Activated naive CD8-positive, alpha-beta T cell treated with anti-CD3 and anti-CD28 coated beads, Interleukin-2, amount 10 ng/mL, durations not matched to agents 7 days and 5 days (primary cell): ENCODE measurements around the gene SFI1. TPM values are rescaled to one million over a fixed set of nuclear protein-coding genes. Genes with fewer than 3 reads are reported as not detected.

Experiments
- ATAC-seq: fragments of 150-1000 bp; cut with Tn5 transposase; one replicate; pipeline ENCODE4 v1.10.0; 2021; ENCODE audit warnings: low read depth, moderate library complexity
- POLR2A ChIA-PET: fragments of 350-600 bp; sonication (Branson Sonifier 250); formaldehyde crosslinking; loops from one replicate; lab custom pipeline; 2021; ENCODE audit warnings: antibody characterized with exemption; lab: Charles Lee
- DNase-seq: peaks from one replicate; pipeline ENCODE4 v3.0.0; 2021
- H3K27ac Mint-ChIP-seq: one replicate; pipeline ENCODE4 v1.8.0; 2022; ENCODE audit warnings: mild to moderate bottlenecking, mixed read lengths
- H3K27me3 Mint-ChIP-seq: one replicate; pipeline ENCODE4 v1.8.0; 2022; ENCODE audit warnings: mild to moderate bottlenecking, moderate library complexity, mixed read lengths
- H3K36me3 Mint-ChIP-seq: one replicate; pipeline ENCODE4 v1.8.0; 2021; ENCODE audit warnings: mild to moderate bottlenecking, mixed read lengths
- H3K4me1 Mint-ChIP-seq: one replicate; pipeline ENCODE4 v1.8.0; 2021; ENCODE audit warnings: mixed read lengths
- H3K4me3 Mint-ChIP-seq: one replicate; pipeline ENCODE4 v1.8.0; 2022; ENCODE audit warnings: mild to moderate bottlenecking, moderate library complexity, mixed read lengths
- H3K9me3 Mint-ChIP-seq: one replicate; pipeline ENCODE4 v1.8.0; 2021; ENCODE audit warnings: mixed read lengths
- total RNA-seq, 2 experiments: library from RNA; stranded (reverse); gene quantifications; one replicate each; pipeline ENCODE4 v1.2.3, GENCODE V29; 2021

Gene SFI1
- total RNA-seq, 2 experiments from 2014 or later, result 209 to 210 TPM

GRCh38 chr22:31622980-31623379 lies 126.6 kb downstream of the SFI1 start:
- no peaks in the 10 kb centered on the region for H3K27me3 Mint-ChIP-seq
- H3K9me3 Mint-ChIP-seq, result no peaks in the 10 kb centered on the region
- peak overlapping the region; percentile 21 for H3K27ac Mint-ChIP-seq
- H3K36me3 Mint-ChIP-seq, result peaks cover 3% of the 10 kb centered on the region
- ATAC-seq (no peak), DNase-seq (no peak)
- peaks cover 10% of the 10 kb centered on the region for H3K4me1 Mint-ChIP-seq
- no peak overlapping the region for H3K4me3 Mint-ChIP-seq
- POLR2A ChIA-PET, result no interaction called here

DNA sequence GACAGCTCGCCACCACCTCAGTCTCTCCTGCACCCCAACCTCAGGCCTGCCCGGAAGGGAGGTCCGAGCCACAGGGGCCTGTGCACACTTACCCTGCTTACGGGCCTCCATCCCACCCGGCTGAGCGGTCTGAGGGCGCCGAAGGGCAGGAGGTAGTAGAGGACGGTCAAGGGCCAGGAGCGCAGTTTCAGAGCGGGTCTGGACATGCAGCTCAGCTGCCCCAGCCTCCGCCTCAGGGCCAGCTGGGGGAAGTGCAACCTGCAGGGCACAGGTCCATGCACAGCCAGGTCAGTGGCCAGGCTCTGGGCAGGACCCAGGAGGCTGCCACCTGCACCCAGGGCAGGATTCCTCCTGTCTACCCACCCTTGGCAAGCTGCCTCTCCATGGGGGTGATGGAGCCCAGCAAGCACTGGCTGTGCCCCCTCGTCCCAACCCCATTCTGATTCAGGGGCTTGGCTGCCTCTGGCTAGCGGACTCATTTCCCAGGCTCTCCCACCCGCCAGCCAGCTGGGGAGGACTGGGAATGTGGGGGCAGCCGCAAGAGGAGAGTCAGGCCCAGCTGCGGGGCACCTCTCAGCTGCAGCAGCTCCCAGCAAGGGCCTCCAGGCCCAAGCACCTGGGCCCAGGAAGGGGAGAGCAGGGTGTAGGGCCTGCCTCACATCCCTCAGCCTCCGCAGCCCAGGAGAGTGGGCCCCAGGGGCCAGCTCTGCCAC lies 127.4 kb downstream of the SFI1 start:
- H3K27me3 Mint-ChIP-seq, result no peaks in the 10 kb centered on the region
- DNase-seq (no peak), ATAC-seq (no peak)
- POLR2A ChIA-PET, result no interaction called here
- H3K36me3 Mint-ChIP-seq, result peaks cover 3% of the 10 kb centered on the region
- no peak overlapping the region for H3K27ac Mint-ChIP-seq
- H3K9me3 Mint-ChIP-seq, result no peaks in the 10 kb centered on the region
- H3K4me3 Mint-ChIP-seq, result no peak overlapping the region
- peaks cover 14% of the 10 kb centered on the region for H3K4me1 Mint-ChIP-seq

DNA sequence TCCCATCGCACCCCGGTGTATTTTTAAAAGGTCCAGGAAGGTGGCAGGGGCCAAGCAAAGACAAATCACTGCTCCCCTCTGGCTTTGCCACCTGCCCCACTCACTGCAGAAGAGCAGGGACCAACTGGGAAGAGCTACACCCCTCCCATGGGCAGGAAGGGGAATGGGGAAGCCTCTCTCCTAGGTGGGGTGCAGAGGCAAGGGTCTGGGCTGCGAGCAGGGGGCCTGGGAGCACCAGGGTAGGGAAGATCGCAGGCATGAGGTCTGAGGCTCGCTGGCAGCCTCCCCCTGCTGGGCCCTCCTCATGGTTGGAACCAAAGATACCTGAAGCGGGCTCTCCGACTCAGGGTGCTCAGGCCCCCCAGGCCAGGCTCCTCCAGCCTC lies 128.9 kb downstream of the SFI1 start:
- no peak for ATAC-seq
- DNase-seq, result no peak
- H3K27ac Mint-ChIP-seq, result no peak overlapping the region
- no peaks in the 10 kb centered on the region for H3K27me3 Mint-ChIP-seq
- no peak overlapping the region for H3K4me3 Mint-ChIP-seq
- peaks cover 22% of the 10 kb centered on the region for H3K4me1 Mint-ChIP-seq
- POLR2A ChIA-PET, result no interaction called here
- H3K9me3 Mint-ChIP-seq, result no peaks in the 10 kb centered on the region
- peaks cover 5% of the 10 kb centered on the region for H3K36me3 Mint-ChIP-seq

DNA sequence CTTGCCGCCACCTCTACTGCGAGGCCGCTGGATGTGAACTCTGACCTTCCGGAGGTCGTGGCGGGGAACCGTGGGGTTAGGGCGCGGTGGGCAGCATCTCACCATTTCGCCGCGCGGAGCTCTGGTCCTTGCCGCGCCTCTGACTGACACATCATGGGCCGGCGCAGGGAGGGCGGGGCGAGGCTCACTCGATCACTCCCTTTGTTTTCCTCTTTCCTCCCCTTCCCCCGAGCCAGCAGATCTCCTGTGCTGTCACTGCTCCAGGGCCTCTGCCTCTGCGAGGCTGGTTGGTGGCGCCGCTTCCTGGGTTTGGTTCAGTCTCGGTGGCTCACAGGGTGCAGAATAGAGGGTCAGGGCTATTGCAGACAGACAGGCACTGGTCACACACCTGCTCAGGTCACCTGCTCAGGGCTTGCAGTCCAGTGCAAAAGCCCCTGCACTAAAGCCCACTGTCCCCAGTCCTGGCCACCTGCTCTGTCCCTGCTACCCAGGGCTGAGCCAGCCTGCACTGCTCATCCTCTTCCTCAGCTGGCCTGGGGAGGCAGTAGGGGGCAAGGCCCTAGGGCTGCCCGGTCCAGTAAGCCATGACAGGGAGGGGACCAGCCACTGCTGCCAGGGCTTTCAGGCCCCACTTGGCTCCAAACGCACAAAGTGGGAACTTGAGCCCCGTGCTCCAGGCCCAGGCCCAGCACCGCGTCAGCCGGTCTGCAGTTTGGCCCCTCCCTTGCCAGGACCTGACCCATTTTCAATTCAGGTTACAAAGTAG lies 129.5 kb downstream of the SFI1 start:
- H3K27ac Mint-ChIP-seq, result peak overlapping the region; percentile 73
- POLR2A ChIA-PET, result no interaction called here
- no peaks in the 10 kb centered on the region for H3K9me3 Mint-ChIP-seq
- peaks cover 22% of the 10 kb centered on the region for H3K4me1 Mint-ChIP-seq
- H3K36me3 Mint-ChIP-seq, result peaks cover 5% of the 10 kb centered on the region
- H3K27me3 Mint-ChIP-seq, result no peaks in the 10 kb centered on the region
- no peak for ATAC-seq
- DNase-seq, result no peak
- H3K4me3 Mint-ChIP-seq, result no peak overlapping the region

DNA sequence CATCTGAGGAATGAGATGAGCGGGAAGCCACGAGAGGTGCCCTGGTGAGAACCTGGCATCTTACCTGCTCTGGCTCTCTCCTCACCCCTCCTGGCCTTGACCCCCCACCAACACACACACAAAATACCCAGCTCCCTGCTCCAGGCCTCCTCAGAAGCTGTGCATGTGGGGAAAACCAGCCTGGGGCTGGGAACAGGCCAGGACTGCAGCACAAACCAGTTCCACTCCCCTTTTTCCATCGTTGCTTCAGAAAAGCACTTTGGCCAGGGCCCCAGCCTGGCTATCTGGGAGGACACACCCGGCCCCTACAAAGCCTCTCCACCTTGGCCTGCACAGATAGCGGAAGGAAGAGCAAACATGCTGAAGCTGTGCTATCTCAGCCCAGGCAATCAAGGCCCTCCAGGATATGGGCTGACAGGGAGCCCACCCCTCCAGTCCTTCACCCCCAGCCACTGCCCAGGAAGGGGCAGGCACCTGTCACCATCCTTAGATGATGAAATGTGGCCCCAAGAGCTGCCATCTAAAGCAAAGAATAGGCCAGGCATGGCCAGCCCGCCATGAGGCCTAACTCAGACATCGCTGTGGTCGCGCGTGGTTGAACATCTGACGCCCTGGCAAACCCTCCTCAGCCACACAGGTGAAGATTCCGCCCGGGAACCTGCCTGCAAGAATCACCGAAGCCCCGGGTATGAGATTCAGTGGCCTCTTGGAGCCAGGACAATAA lies 130.3 kb downstream of the SFI1 start:
- Mint-ChIP-seq H3K27ac (peak overlapping the region; percentile 48), H3K4me3 (no peak overlapping the region), H3K27me3 (no peaks in the 10 kb centered on the region), H3K4me1 (peaks cover 28% of the 10 kb centered on the region), H3K9me3 (no peaks in the 10 kb centered on the region), H3K36me3 (peaks cover 5% of the 10 kb centered on the region)
- POLR2A ChIA-PET, result no interaction called here
- ATAC-seq (no peak), DNase-seq (no peak)

- Mint-ChIP-seq H3K4me3 (no peak overlapping the region), H3K27me3 (no peaks in the 10 kb centered on the region), H3K27ac (peak overlapping the region; percentile 48), H3K9me3 (no peaks in the 10 kb centered on the region), H3K36me3 (peaks cover 5% of the 10 kb centered on the region), H3K4me1 (peaks cover 29% of the 10 kb centered on the region)
- ATAC-seq (no peak), DNase-seq (no peak)
- POLR2A ChIA-PET, result no interaction called here
These were observed 130.9 kb downstream of the SFI1 start for GRCh38 chr22:31627223-31627731.

- Mint-ChIP-seq H3K9me3 (no peaks in the 10 kb centered on the region), H3K4me1 (peaks cover 30% of the 10 kb centered on the region), H3K4me3 (no peak overlapping the region), H3K27me3 (no peaks in the 10 kb centered on the region), H3K27ac (peak overlapping the region; percentile 77), H3K36me3 (peaks cover 5% of the 10 kb centered on the region)
- ATAC-seq (no peak), DNase-seq (no peak)
- POLR2A ChIA-PET, result no interaction called here
These were observed 132.0 kb downstream of the SFI1 start for GRCh38 chr22:31628362-31628761.

DNA sequence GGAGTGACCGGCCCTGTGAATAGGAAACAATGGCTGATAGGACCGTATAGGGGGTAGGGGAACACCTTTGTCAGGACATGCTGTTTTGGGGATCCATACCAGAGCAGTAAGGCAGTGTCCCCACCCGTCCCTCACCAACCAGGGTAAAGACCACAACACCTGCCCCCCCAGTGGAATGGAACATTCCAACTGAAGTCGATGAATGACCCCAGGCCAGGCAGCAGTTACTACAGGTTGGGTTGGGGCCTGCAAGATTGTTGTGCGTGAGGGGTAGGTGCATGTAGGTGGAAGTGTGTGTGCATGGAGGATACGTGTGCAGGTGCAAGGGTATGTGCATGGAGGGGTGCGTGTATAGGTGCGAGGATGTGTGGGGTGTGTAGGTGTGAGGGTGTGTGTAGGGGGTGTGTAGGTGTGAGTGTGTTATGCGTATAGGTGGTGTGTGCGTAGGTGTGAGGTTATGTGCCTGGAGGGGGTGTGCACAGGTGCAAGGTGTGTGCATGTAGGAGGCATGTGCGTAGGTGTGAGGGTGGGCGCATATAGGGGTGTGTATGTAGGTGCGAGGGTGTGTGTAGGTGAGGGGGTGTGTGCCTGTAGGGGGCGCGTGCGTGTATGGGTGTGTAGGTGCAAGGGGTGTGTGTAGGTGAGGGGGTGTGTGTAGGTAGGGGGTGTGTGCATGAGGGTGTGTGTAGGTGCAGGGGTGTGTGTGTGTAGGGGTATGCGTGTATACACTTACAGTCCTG lies 132.8 kb downstream of the SFI1 start:
- DNase-seq (peak; percentile 61), ATAC-seq (no peak)
- peaks cover 5% of the 10 kb centered on the region for H3K36me3 Mint-ChIP-seq
- peak overlapping the region; percentile 77 for H3K27ac Mint-ChIP-seq
- H3K4me3 Mint-ChIP-seq, result peak overlapping the region; percentile 84
- no peaks in the 10 kb centered on the region for H3K9me3 Mint-ChIP-seq
- POLR2A ChIA-PET, result interaction anchor here (1.4 to 3.6 kb wide), 5 partner anchors 8 to 282 kb away, joined by 4 to 17 read pairs (median 9); partner anchors contain the start of gene PATZ1
- H3K4me1 Mint-ChIP-seq, result peaks cover 30% of the 10 kb centered on the region
- no peaks in the 10 kb centered on the region for H3K27me3 Mint-ChIP-seq

- POLR2A ChIA-PET, result interaction anchor here (0.6 to 3.6 kb wide), 9 partner anchors 9 to 283 kb away, joined by 3 to 17 read pairs (median 9); partner anchors contain the start of genes PATZ1 and PISD
- Mint-ChIP-seq H3K9me3 (no peaks in the 10 kb centered on the region), H3K36me3 (peaks cover 2% of the 10 kb centered on the region), H3K27me3 (no peaks in the 10 kb centered on the region), H3K4me3 (peak overlapping the region; percentile 84), H3K4me1 (peaks cover 28% of the 10 kb centered on the region), H3K27ac (peak overlapping the region; percentile 77)
- no peak for ATAC-seq
- DNase-seq, result no peak
These were observed 133.4 kb downstream of the SFI1 start for GRCh38 chr22:31629741-31630184.

- Mint-ChIP-seq H3K27me3 (no peaks in the 10 kb centered on the region), H3K27ac (peak overlapping the region; percentile 90), H3K4me3 (peak overlapping the region; percentile 84), H3K9me3 (no peaks in the 10 kb centered on the region), H3K4me1 (peaks cover 30% of the 10 kb centered on the region), H3K36me3 (peaks cover 2% of the 10 kb centered on the region)
- DNase-seq, result peak; percentile 85
- POLR2A ChIA-PET, result interaction anchor here (0.5 to 3.6 kb wide), 14 partner anchors 9 to 429 kb away, joined by 3 to 17 read pairs (median 4); partner anchors contain the start of genes PATZ1, PISD and SFI1
- peak; percentile 87 for ATAC-seq
These were observed 134.3 kb downstream of the SFI1 start for GRCh38 chr22:31630331-31631329.

- peaks cover 31% of the 10 kb centered on the region for H3K4me1 Mint-ChIP-seq
- no peaks in the 10 kb centered on the region for H3K9me3 Mint-ChIP-seq
- peak overlapping the region; percentile 84 for H3K4me3 Mint-ChIP-seq
- DNase-seq (no peak), ATAC-seq (no peak)
- H3K36me3 Mint-ChIP-seq, result peaks cover 2% of the 10 kb centered on the region
- POLR2A ChIA-PET, result interaction anchor here (1.0 to 3.6 kb wide), 6 partner anchors 8 to 345 kb away, joined by 3 to 17 read pairs (median 7); partner anchors contain the start of genes PATZ1 and SFI1
- peak overlapping the region; percentile 87 for H3K27ac Mint-ChIP-seq
- no peaks in the 10 kb centered on the region for H3K27me3 Mint-ChIP-seq
These were observed 135.1 kb downstream of the SFI1 start for GRCh38 chr22:31631436-31631835.
